DMS53 treated with DMSO at 0.1 percent for 48 hours (cell line): Measurements from ENCODE around the gene HHAT.

Source experiments
- DNase-seq: peaks from one replicate; lab custom pipeline; 2025; ENCODE audit not compliant: unreplicated experiment; lab: John Stamatoyannopoulos, UW

Gene HHAT

GRCh38 chr1:210702506-210702905 is 373.8 kb downstream of the HHAT start:
- no peak for DNase-seq

DNA sequence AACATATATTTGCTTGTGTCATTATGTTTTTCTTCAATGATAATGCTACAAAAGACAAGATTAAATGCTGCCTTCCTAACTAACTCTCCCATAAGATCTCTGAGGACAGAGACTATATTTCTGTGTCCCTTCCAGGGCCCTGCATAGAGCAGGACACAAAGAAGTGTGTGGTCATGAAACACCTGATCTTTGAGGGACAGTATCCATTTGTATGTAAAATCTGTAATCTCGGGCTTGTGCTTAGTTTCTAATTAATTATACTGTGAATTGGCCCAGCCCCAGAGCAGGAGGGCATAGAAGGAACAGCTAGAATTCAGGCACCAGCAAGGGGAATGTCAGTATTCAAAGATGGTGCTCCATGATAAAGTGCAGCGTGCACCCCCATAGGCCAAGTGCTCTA is 374.9 kb downstream of the HHAT start:
- no peak for DNase-seq

DNA sequence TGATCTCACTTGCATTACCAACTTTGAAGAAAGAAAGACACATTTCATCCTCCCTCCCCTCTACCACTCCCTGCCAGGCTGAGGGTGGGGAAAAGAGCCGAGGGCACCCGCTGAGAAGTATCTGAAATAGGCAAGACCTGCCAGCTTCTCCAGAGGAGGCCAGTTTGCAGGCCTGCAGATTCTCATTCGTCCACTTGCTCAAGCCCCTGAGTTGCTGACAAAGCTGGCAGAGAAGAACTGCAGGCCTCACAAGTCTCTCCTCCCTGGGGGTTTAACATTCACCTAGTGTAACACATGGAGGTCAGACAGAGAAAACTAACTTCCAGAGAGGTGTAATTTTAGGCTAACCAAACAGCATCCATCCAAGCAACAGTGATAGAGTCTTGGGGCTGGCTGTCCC is 376.4 kb downstream of the HHAT start:
- DNase-seq = no peak

GRCh38 chr1:210706246-210706645 is 377.5 kb downstream of the HHAT start:
- DNase-seq = no peak

- DNase-seq = no peak
Observed at GRCh38 chr1:210707300-210708240, 378.9 kb downstream of the HHAT start.

DNA sequence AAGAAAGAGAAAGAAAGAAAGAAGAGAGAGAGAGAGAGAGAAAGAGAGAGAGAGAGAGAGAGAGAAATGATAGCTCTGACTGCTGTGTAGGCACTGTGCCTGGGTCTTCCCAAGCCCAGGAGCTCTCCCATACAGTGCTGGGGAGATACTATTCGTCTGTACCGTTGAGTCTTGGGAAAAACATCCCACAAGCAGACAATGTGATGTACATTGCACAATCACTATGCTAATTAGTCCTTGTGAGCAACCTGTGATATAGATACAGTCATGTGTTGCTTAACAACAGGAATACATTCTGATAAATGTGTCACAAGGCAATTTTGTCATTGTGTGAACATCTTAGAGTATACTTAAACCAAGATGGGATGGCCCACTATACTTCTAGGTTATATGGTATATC is 381.0 kb downstream of the HHAT start:
- DNase-seq = no peak

DNA sequence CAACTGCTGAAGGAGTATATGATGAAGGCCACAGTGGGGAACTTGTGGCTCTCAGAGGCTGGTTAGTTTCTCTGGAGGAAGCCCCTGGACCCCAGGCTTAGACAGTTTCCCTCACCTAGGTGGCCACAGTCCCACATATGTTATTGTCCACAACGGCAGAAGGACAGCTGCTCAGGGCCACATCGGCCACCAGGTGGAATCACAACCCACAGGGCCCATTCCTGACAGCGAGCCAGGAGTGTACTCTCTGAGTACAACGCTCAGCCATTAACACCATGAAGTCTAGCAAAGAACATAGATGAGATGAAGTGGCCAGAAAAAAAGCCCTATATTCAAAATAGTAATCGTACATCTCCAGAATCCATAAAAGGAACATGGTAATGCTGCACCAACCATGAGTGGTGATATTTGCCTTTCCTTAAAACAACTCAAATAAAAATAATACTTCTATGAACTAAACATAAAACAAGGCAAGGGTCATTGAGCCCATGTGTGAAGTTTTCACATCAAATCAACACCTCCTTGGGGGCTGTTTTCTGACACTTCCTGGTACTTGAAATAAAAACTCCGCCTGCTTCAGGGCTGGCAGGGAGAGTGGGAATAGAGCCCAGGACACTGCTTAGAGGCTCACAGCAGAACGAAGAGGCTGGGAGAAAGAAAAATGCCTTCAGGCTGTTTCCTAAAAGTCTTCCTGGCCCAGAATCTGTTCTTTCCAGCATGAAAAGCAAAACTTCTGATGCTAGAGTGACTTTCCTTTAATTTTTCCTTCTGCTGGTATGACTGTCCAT is 383.3 kb downstream of the HHAT start:
- DNase-seq = no peak

DNA sequence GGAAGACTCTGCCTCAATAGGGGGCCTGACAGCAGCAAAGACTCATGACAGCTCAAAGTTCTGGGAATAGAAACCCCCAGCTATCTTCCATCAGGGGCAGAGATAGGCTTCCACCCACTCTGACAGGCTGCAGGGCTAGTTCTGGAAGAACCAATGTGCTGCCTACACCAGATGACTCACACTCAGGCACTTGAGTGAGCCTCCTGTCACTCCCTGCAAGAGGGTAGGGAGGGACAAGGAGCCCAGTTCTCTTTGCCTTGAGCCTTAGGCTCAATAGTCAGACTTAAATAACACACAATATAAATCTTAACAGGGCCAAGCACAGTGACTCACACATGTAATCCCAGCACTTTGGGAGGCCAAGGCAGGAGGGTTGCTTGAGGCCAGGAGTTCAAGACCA is 386.4 kb downstream of the HHAT start:
- DNase-seq = no peak

DNA sequence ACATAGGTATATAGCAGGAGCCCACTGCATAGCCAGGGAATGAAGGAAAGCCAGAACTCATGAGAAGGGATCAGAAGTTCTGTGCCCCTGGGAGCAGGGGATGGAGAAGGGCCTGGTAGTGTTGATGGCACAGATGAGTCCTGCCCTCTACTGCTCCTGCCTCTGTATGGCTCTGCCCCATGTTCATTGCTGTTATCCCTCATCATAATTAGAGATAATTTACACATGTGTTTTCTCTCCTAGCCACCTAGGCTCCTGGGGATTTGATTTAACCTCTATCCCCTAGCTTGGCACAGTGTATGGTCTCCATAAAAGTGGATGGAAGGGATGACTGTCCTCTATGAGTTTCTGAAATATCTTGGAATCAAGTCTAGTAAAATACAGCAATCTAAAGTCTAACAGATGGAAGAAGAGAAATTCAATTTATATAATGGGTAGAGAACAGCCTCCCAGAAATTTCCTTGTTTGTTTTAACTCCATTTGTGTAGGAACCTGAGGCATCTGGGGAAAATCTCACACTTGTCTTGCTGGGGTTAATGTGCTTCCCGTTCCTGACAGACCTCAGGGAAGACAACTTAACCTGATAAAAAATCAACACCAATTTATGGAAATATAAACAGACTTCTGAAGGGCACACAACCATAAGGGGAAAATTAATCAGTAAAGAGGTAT is 393.8 kb downstream of the HHAT start:
- no peak for DNase-seq

- DNase-seq = no peak
Observed at GRCh38 chr1:210723646-210724045, 394.9 kb downstream of the HHAT start.

- no peak for DNase-seq
Observed at GRCh38 chr1:210724768-210725167, 396.1 kb downstream of the HHAT start.
